Astrocyte of the spinal cord (primary cell): ENCODE results near the gene IVD.

Experiments used
- DNase-seq: peaks from one replicate; pipeline ENCODE4 v3.0.0; 2011; ENCODE audit warnings: low read depth, low spot score
- H3K4me3 ChIP-seq: 2 replicates; pipeline ENCODE4 v1.5.1; 2011; ENCODE audit warnings: low read depth, mild to moderate bottlenecking, low read length, moderate library complexity
- CTCF ChIP-seq: IDR thresholded peaks from 2 replicates; pipeline ENCODE4 v1.5.1; 2012; ENCODE audit warnings: low read depth, mild to moderate bottlenecking, low read length, inconsistent platforms
- in situ Hi-C: cut with HindIII; loops from 2 replicates; pipeline ENCODE4 v1.10.0; 2017; ENCODE audit warnings: low sequenced_read_pairs

The IVD gene

GRCh38 chr15:40382580-40383456 is 22.8 kb upstream of the IVD start, which contains the start of gene KNSTRN:
KNSTRN (plus strand) TSS chr15:40382721; CDS start chr15:40382836, 115 bp downstream.
- peak; percentile 91 for DNase-seq
- in situ Hi-C loops = no loop called here
- peak within 1 kb of the TSS; percentile 76 for H3K4me3 ChIP-seq
- TF ChIP-seq CTCF = no peak

GRCh38 chr15:40386480-40386879 is 19.1 kb upstream of the IVD start:
- H3K4me3 ChIP-seq = no peak overlapping the region
- TF ChIP-seq CTCF = no peak
- in situ Hi-C loops = no loop called here
- no peak for DNase-seq

GRCh38 chr15:40388941-40389823 is 16.4 kb upstream of the IVD start:
- no peak for DNase-seq
- no peak overlapping the region for H3K4me3 ChIP-seq
- in situ Hi-C loops = no loop called here
- no peak for TF ChIP-seq CTCF

GRCh38 chr15:40389824-40390595 is 15.6 kb upstream of the IVD start:
- in situ Hi-C loops = no loop called here
- no peak for TF ChIP-seq CTCF
- no peak overlapping the region for H3K4me3 ChIP-seq

GRCh38 chr15:40392986-40393948 is 12.3 kb upstream of the IVD start:
- in situ Hi-C loops = no loop called here
- H3K4me3 ChIP-seq = no peak overlapping the region
- DNase-seq = no peak
- TF ChIP-seq CTCF = no peak

More at GRCh38 chr15:40389824-40390595, 15.6 kb upstream of the IVD start:
- DNase-seq = no peak
